GM18502 (cell line): Measurements from ENCODE around the gene ATP6V1F.

Experiments
- ATAC-seq: cut with Tn5 transposase; IDR thresholded peaks from one replicate; pipeline ENCODE4 v1.9.1; 2021; ENCODE audit warnings: mild to moderate bottlenecking; ENCODE audit not compliant: unreplicated experiment, poor library complexity

ATP6V1F gene

DNA sequence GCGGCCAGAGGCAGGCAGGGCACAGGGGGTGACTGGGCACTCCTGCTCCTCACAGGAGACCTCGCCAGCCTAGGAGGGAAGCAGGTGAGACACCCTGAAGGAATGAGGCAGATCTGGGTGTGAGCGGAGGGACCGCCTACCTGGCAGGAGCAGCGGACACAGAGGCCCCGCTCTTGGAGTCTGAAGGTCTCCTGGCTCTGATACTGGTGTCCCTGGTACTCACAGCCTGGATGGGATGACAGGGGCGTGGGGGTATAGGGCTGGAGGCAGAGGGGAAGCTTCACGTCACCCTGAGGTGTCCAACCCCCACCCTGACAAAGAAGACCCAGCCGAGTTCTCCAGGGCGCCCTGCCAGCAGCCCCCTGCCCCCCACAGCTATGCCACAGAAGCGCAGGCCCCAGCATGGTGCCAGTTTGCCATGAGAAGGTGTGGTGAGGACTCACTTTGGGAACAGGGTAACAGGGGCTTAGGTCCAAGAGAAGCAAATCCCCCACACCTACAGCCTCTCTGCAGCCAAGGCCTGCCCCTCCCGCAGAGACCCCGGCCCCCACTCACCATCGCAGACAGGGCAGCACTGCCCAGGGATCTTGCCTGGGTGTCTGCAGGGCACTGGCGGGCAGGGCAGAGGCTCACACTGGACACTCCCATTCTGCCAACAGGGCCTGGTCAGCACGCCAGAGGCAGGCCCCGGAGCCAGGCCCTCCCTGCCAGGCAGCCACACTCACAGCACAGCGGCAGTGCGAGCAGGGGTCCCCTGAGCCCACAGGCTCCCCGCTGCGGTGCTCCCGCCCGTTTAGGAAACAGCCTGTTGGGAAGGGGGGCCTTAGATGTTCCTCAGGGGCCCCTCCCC is 30.8 kb downstream of the ATP6V1F start:
- ATAC-seq: no peak

DNA sequence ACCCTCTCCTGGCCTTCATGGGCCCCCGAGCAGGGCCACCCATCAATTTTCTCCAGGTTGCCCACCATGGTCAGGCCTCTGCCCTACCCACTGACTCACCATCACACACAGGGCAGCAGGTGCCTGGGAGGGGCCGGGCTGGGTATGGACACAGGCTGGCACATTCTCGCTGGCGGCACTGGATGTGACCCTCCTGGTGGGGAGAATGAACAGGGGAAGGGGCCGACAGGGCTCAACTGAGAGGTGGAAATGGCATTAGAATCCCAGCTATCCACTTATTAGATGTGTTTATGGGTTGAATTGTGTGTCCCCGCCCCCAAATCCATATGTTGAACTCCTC is 31.4 kb downstream of the ATP6V1F start:
- no peak for ATAC-seq

DNA sequence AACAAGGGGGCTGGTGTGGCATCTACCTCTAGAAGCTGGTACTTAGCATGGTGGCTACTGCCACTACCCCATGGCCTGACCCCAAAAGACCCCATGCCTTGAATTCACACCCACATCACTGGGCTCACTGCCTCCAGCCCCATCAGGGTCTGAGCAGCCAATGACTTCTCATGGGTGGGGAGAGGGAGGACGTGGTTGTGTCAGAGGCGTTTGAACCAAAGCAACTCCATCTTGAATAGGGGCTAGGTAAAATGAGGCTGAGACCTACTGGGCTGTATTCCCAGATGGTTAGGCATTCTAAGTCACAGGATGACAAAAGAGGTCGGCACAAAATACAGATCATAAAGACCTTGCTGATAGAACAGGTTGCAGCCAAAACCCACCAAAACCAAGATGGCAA is 32.7 kb downstream of the ATP6V1F start:
- ATAC-seq: no peak

DNA sequence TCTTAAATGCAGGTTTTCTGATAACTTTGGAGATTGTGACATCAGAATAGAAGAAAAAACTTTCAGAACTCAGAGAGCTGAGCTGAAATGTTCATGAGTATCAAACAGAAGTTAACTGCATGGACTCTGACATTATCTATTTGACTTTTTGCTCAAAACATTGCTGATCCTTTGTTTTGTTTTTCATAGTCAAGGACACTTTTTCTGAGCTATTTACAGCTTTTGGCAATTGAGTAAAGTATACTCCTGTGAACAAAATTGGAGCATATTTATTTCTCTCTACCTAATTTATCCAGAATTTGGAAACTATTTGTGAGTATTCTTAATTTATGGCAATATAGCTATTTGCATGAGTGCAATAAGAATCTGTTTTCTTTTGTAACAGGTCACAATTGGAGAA is 36.7 kb downstream of the ATP6V1F start:
- no peak for ATAC-seq

DNA sequence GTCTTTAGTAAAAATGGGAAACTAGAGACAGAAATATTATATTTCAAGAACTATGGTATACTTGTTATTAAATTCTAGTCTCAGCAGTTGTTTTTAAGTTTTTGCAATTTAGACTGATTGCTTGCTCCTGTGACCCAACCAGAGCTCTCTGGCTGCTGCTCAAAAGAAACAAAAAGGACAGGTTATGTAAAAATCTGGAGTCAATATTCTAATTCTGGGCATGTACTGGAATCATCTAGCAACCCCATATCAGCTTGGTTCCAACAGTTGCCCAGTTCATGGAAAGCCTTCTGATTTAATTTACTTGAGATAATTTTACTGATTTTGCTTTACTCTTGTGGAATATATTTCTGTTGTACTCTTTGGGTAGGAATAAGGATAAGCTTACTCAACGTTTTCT is 37.6 kb downstream of the ATP6V1F start:
- no peak for ATAC-seq

DNA sequence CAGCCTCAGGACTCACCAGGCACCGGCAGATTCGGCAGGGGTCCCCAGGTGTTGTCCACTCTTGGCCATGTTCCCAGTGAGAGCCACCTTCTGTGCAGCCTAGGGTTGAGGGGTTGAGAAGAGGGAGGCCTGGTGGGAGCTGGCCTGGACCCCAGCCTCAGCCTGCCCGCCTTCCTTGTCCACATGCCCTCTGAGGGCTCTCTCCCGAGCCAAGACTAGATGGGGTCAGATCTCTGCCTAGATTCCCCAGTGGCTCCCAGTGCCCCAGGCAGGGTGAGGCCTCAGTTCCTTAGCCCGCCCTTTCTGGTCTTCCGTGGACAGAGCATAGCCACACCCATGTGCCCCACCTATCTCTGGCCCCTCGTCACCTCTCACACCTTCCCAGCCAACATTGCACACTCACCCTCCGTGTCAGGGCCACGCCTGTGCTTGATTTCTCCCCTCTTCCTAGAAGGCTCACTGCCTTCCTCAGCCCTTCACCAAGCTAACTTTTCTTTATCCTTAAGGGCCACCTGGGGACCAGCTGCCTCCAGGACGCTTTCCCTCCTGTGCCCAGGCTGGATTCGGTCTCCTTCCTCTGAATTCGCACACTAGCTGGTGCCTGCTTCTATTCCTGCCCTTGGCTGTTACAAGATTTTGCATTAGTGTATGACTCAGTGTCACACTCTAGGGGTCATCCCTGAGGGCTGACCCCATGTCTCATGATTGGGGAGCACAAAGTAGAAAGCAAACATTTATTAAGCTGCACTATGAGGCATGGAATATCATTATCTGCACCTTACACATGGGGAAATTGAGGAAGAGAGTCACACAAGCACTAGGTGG is 40.3 kb downstream of the ATP6V1F start:
- ATAC-seq: no peak

DNA sequence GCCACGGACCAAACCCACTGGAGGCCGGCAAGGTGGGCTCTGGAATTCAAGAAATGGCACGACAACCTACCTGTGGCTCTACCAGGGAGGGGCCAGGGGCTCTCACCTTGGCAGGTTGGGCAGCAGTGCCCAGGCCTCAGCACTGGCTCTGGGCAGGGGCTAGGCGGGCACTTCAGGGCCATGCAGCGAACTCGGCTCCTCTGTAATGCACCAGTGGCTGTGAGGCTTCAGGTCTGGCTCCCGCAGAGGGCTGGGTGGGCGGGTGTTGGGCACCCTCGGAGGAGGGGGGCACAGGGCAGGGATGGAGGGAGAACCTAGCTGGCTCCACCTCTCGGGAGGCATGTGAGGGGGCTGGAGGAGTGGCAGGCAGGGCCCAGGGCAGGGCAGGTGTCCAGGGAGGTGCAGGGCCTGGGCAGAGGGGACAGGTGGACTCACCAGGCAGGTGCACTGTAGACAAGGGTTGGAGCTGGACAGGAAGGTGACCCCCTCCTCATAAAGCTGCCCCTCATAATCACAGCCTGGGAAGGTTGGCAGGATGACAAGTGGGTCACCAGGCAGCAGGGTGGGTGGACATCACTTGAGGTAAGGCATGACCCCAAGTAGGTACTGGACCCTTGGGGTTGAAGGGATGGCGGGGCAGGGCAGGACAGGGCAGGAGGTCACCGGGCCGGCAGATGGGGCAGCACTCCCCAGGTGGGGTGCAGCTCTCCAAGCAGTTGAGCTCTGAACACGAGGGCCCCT is 41.1 kb downstream of the ATP6V1F start:
- ATAC-seq: no peak

DNA sequence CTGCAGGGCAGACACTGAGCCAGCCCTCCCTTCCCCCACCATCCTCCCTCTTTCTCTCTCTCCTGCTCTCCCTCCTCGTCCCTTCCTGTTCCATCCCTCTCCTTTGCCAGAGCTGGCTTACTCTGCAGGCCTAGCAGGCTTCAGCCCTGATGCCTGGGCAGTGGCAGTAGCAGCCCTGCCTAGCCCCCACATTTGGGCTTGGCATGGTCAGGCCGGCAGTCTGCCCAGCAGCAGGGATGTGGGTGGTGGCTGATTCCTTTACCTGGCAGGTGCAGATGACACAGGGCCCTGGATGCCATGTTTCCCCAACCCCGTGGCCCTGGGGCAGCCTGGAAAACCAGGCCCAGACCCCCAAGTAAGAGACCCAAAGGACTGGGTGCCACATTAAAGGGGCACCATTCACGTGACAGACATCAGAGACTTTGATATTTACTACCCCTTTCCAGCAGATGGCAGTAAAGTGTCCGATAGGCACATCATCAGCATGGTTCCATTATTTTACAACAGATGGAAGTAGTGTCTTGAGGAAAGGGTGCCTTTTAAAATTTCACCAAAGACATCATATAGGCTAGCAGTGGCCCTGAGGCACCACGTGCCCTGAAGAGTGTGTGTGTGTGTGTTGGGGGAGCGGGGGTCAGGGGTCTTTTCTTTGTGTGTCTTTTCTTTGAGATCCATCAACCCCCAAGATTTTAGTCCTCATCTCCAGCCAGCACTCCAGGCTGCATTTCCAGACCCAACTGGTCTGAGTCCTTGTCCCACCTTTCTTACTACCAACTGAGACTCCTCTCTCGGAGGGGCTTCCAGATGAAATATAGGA is 41.9 kb downstream of the ATP6V1F start:
- ATAC-seq: no peak

DNA sequence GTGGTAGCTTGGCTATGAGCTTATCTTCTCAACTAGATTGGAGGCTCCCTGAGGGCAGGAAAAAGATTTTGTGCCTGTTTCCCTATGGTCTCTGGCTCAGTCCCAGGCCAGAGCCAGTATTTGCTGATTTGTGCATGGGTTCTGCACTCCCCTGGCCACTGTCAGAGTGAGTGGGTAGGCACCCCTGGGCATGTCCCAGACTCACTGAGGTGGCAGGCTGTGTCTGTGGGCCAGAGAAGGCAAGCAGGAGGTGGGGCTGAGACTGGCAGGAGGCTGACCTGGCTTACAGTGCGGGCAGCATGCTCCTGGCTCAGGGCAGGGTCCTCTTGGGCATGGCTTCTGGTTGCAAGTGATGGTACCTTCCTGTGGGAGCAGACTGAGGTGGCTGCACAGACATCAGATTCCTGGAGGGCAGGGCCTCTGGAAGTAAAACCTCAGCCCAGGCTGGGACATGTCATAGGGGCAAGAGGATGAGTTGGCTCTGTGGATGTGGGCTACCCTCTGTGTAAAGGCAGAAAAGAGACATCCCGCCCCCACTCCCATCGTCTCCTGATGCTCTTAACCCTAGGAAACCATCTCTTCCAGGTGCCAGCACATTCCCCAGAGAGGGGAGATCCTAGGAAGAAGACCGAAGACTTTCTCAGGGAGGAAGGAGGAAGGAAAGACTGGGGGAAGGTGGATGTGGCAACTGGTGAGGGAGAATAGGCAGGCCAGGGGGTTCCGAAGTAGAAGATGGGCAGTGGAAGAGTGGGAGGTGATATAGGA is 43.5 kb downstream of the ATP6V1F start:
- no peak for ATAC-seq

DNA sequence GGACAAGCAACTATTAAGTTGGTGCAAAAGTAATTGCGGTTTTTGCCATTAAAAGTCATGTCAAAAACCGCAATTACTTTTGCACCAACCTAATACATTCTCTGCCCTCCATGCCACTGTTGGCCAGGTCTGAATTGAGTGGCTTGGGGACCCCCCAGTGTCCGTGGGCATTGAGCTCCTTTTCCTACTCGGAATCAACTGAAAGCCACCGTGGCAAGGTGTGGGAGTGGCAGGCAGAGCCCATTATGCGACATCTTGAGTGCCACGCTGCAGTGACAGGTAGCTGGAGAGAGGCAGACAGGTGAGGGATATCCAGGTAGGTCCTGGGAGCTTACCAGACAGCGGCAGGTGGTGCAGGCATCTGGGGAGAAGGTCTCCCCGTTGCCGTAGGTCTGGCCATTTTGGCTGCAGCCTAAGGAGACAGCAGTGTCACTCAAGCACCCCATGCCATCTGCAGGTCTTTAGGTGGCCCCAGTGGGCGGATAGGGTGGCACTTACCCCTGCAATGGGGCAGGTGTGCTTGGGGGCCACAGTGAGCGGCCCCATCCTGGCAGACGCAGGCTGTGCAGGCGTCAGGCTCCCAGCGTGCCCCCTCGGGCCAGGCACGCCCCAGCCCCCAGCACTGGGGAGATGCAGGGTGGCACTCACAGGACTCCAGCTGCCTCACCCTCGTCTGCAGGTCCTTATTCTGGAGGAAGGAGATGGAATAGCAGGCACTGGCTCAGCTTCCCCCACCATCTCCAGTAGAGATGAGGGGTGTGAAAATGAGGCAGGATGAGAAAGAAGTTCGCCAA is 44.3 kb downstream of the ATP6V1F start:
- no peak for ATAC-seq

DNA sequence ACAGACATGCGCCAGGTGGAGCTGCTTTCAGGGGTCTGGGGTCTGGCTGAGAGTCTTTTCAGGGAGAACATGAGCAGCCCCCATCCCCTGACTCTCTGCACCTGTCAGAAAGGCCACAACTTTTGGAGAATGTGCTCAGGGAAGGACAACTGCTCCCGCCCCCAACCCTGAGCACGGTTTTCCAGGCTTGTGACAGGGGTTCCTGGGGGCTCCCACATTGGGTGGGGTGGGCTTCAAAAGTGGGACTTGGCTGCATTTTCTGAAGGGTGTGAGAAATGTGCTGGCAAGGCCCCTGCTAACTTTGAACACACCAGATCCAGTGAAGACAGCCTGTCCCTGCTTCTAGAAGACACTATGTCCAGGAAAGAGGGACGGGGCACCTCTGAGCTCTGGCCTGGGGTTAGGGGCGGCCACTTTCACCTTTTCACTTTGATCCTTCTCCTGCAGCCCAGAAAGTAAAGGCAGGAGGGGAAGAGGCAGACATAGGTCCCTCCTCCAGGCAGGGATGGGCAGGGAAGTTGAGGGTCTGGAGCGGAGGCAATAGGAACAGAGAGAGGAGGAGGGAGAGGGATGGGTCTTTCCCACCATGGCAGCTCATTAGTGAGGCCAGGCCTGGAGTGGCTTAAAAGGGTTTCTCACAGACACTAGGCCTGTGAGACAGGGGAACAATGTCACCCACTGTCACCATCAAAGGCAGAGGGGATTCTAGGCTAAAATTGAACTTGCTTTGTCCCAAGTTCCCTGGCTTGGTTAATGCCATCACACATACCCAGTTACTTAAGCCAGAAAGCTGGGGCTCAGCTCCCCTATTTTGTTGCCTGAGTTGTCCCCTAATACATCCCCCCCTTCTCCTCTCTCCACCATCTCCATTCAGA is 46.3 kb downstream of the ATP6V1F start:
- ATAC-seq: no peak

DNA sequence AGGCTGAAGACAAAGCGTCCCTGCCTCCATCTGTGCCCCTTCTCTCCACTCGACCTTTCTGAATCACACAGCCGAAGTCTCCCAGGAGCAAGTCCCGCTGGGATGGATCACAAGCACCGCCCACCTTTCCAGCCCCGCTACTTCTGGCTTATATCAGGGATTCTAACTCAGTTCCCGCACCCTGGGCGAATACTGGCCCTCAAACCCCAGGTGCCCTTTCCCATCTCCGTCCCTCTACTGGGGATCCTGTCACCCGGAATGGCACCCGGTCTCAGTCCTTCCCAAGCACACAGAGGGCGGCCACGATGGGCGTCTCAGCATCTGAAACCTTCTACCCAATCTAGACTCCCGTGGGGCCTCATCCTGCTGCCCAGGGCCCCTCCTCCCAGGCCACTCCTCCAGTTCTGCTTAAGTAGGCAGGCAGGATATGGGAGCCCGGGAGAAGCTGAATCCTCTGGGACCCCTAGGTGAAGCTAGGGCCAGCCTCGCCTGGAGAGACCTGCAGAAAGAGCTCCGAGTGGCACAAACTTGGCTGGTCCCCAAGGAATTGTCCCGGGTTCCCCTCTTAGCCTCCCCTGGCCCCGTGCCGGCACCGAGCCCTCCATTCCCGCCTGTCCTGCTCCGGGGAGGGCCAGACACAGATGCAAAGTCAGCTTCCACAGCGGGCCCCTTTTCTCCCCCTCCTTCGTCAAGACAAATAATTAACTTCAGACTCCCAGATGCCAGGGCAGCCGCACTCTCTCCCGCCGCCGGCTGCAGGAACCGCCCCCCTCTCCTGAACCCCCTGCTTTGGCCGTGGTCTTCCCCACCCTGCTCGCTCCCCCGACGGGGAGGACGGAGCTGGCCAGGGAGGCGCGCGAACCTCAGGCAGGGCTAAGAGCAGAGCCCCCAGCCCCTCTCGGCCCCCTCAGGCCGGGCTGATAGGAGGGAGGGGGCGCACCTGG is 47.2 kb downstream of the ATP6V1F start:
- ATAC-seq: no peak

DNA sequence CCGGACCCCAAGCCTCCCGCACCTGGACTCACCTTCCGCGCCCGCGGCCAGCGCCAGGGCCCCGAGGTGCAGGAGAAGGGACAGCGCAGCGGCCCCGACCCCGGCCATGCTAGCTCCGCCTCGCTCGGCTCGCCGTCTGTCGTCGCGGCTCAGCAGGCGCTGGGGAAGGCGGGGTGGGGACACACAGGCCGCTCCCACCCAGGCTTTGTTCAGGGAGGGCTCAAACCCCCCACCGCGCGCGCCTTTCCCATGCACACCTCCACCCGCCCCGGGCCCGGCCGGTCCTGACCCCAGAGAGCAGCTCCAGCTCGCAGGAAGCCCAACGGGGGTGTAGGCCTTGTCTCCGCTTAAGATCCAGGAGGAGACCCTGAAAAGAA is 47.9 kb downstream of the ATP6V1F start, which contains the start of gene KCP:
Gene KCP, minus strand, starts transcription at position 141 of the 377 bp plus-strand sequence. Its CDS starts 33 bp downstream, at position 108.
- no peak for ATAC-seq

DNA sequence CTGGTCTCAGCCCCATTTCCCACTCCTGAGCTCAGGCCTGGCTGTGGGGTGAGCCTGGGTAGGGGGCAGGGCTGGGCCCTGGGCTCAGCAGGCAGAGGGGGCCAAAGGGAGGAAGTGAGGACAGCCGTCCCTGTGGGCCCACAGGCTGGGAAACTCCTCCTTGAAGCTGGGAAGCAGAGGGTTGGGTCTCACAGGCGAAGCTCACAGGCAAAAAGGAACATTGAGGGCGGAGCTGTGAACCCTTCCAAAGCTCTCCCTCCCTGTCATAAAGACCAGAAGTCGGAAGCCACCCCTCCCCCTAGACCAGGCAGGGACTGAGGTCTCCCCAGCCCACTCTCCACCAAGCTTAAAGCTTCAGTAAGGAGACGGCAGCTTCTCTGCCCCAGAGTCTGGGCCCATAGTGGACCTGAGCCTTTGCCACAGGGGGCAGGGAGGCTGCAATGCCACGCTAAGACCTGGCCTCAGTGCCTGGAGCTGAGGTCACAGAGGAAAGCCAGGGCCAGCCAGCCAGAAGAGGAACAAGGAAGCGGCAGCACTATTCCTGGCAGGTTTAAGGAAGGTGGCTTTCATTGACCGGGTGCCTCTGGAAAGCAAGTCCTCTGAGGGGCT is 48.9 kb downstream of the ATP6V1F start:
- ATAC-seq: no peak

DNA sequence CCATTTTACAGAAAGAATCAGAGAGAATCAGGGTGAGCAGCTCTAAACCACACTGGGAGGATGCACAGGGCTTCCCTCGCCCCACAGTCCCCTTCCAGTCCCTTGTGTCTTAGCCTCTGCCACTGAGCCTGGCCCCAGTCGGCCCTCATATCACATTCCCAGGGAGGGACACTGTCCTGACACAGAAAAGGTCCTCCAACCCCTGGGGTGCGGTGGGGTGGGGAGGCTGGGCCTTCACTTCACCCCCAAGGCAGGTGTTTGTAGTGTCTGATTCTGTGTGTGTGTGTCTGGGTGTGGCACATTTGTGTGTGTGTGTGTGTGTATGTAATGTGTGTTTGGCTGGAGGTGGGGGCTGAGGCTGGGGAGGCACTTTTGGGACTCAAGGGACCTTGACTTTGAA is 49.6 kb downstream of the ATP6V1F start:
- ATAC-seq: no peak
